Mucosa of stomach (tissue), 1 donor: Measurements from ENCODE around the gene ITGAL.

Experiments
- H3K27me3 ChIP-seq: one replicate; pipeline ENCODE4 v1.7.0; 2013; ENCODE audit warnings: mild to moderate bottlenecking, low read length; ENCODE audit not compliant: control insufficient read depth, insufficient read depth
- H3K36me3 ChIP-seq: one replicate; pipeline ENCODE4 v1.7.0; 2013; ENCODE audit warnings: low read length; ENCODE audit not compliant: control insufficient read depth, insufficient read depth
- H3K4me1 ChIP-seq: one replicate; pipeline ENCODE4 v1.7.0; 2013; ENCODE audit warnings: mild to moderate bottlenecking, low read length; ENCODE audit not compliant: control insufficient read depth, insufficient read depth
- H3K4me3 ChIP-seq: one replicate; pipeline ENCODE4 v1.7.0; 2013; ENCODE audit warnings: low read length
- H3K9ac ChIP-seq: one replicate; pipeline ENCODE4 v1.7.0; 2013; ENCODE audit warnings: mild to moderate bottlenecking, low read length, moderate library complexity
- H3K9me3 ChIP-seq: one replicate; pipeline ENCODE4 v1.7.0; 2013; ENCODE audit warnings: mild to moderate bottlenecking, low read length, moderate library complexity; ENCODE audit not compliant: control insufficient read depth
- donor health status: Pancreatic carcinoma.

Gene ITGAL

GRCh38 chr16:30484887-30485286, 12.3 kb downstream of the ITGAL start:
- no peaks in the 10 kb centered on the region for H3K36me3 ChIP-seq

GRCh38 chr16:30485818-30486436, 13.4 kb downstream of the ITGAL start:
- Histone ChIP-seq H3K36me3 (no peaks in the 10 kb centered on the region), H3K27me3 (no peaks in the 10 kb centered on the region), H3K9me3 (no peaks in the 10 kb centered on the region), H3K4me3 (no peak overlapping the region), H3K4me1 (no peaks in the 10 kb centered on the region), H3K9ac (no peak overlapping the region)

More at GRCh38 chr16:30484887-30485286, 12.3 kb downstream of the ITGAL start:
- H3K4me1 ChIP-seq: no peaks in the 10 kb centered on the region
- H3K27me3 ChIP-seq: no peaks in the 10 kb centered on the region
- H3K9me3 ChIP-seq: no peaks in the 10 kb centered on the region
- H3K9ac ChIP-seq: no peak overlapping the region
- no peak overlapping the region for H3K4me3 ChIP-seq

GRCh38 chr16:30488764-30489605, 16.4 kb downstream of the ITGAL start:
- Histone ChIP-seq H3K4me3 (no peak overlapping the region), H3K4me1 (no peaks in the 10 kb centered on the region), H3K9me3 (no peaks in the 10 kb centered on the region), H3K27me3 (no peaks in the 10 kb centered on the region), H3K36me3 (no peaks in the 10 kb centered on the region), H3K9ac (no peak overlapping the region)

GRCh38 chr16:30490210-30490609, 17.7 kb downstream of the ITGAL start:
- Histone ChIP-seq H3K27me3 (no peaks in the 10 kb centered on the region), H3K9me3 (no peaks in the 10 kb centered on the region), H3K4me3 (no peak overlapping the region), H3K9ac (no peak overlapping the region), H3K4me1 (no peaks in the 10 kb centered on the region), H3K36me3 (no peaks in the 10 kb centered on the region)

GRCh38 chr16:30491229-30491628, 18.7 kb downstream of the ITGAL start:
- Histone ChIP-seq H3K4me1 (no peaks in the 10 kb centered on the region), H3K27me3 (no peaks in the 10 kb centered on the region), H3K9ac (no peak overlapping the region), H3K9me3 (no peaks in the 10 kb centered on the region), H3K4me3 (no peak overlapping the region), H3K36me3 (no peaks in the 10 kb centered on the region)

GRCh38 chr16:30491744-30492308, 19.3 kb downstream of the ITGAL start:
- Histone ChIP-seq H3K4me3 (no peak overlapping the region), H3K9me3 (no peaks in the 10 kb centered on the region), H3K36me3 (no peaks in the 10 kb centered on the region), H3K4me1 (no peaks in the 10 kb centered on the region), H3K27me3 (no peaks in the 10 kb centered on the region), H3K9ac (no peak overlapping the region)

GRCh38 chr16:30493941-30494488, 21.5 kb downstream of the ITGAL start:
- H3K36me3 ChIP-seq: no peaks in the 10 kb centered on the region
- no peak overlapping the region for H3K9ac ChIP-seq
- H3K27me3 ChIP-seq: no peaks in the 10 kb centered on the region
- H3K9me3 ChIP-seq: no peaks in the 10 kb centered on the region
- no peaks in the 10 kb centered on the region for H3K4me1 ChIP-seq
- H3K4me3 ChIP-seq: no peak overlapping the region

DNA sequence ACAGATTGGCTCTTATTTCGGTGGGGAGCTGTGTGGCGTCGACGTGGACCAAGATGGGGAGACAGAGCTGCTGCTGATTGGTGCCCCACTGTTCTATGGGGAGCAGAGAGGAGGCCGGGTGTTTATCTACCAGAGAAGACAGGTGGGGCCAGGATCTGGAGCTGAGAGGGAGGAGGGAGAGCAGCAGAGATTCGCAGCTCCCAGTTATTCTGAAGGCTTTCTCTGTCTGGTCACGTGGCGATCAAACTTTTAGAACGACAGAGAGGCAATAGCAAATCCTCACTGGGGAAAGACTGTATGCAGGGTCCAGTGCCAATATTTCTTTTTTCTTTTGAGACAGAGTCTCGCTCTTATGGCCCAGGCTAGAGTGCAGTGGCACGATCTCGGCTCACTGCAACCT, 22.2 kb downstream of the ITGAL start:
- H3K36me3 ChIP-seq: no peaks in the 10 kb centered on the region
- no peak overlapping the region for H3K4me3 ChIP-seq
- H3K4me1 ChIP-seq: no peaks in the 10 kb centered on the region
- no peaks in the 10 kb centered on the region for H3K9me3 ChIP-seq
- no peaks in the 10 kb centered on the region for H3K27me3 ChIP-seq
- no peak overlapping the region for H3K9ac ChIP-seq

DNA sequence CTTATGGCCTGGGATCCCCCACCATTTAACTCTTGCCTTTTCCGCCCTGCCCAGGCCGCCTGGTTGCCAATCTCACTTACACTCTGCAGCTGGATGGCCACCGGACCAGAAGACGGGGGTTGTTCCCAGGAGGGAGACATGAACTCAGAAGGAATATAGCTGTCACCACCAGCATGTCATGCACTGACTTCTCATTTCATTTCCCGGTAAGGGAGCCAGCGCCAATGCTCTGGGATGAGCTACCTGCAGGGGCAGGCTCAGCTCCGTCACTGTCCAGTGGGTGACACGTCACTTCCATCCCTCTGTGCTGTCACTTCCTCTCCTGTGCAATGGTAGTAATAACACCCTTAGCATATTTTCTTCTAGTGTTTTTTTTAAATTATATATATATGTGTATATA, 26.7 kb downstream of the ITGAL start:
- H3K4me1 ChIP-seq: no peaks in the 10 kb centered on the region
- H3K4me3 ChIP-seq: no peak overlapping the region
- H3K9me3 ChIP-seq: no peaks in the 10 kb centered on the region
- no peak overlapping the region for H3K9ac ChIP-seq
- H3K27me3 ChIP-seq: no peaks in the 10 kb centered on the region
- no peaks in the 10 kb centered on the region for H3K36me3 ChIP-seq

DNA sequence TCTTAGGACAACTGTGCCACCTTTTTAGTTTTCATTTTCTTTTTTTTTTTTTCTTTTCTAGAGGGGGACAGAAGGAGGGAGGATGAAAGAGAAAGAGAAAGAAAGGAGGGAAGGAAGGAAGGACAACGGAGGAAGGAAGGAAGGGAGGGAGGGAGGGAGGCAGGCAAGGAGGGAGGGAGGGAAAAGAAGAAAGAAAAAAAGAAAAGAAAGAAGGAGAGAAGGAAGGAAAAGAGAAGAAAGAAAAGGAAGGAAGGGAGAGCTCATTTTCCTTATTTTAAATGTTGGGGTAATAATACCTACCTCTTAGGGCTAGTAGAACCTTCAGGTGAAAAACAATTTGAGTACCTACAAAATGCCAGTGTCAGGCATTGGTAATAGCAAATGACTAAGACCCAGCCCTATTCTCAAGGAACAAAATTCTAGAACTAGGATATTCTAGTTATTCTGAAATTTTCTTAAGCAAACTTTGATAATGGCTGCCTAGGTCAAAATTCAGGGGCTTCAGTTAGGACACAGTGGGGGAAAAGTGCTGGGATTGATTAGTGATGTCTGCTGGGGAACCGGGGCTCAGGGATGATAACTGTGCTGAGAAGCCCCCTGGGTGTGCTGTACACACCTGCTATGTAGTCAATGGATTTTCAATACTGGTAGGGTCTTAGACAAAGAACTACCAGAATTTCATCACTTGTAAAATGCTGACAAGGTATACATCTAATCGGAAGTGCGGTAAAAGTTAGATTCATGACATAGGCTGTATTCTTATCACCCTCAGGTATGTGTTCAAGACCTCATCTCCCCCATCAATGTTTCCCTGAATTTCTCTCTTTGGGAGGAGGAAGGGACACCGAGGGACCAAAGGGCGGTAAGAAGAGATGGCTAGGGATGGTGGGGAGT, 31.1 kb downstream of the ITGAL start:
- Histone ChIP-seq H3K36me3 (no peaks in the 10 kb centered on the region), H3K4me1 (no peaks in the 10 kb centered on the region), H3K27me3 (no peaks in the 10 kb centered on the region), H3K4me3 (no peak overlapping the region), H3K9ac (no peak overlapping the region), H3K9me3 (no peaks in the 10 kb centered on the region)

- H3K4me3 ChIP-seq: no peak overlapping the region
- no peaks in the 10 kb centered on the region for H3K27me3 ChIP-seq
- H3K4me1 ChIP-seq: no peaks in the 10 kb centered on the region
- no peaks in the 10 kb centered on the region for H3K9me3 ChIP-seq
- no peak overlapping the region for H3K9ac ChIP-seq
- H3K36me3 ChIP-seq: no peaks in the 10 kb centered on the region
Observed at GRCh38 chr16:30509081-30509765, 36.7 kb downstream of the ITGAL start.
